ENCODE data around the gene UPF2.
"Not testable (repeated sequence)": the region's sequence is repeated elsewhere in the genome, so short reads cannot be mapped to it uniquely, and the experiment has no call there.

The UPF2 gene

DNA sequence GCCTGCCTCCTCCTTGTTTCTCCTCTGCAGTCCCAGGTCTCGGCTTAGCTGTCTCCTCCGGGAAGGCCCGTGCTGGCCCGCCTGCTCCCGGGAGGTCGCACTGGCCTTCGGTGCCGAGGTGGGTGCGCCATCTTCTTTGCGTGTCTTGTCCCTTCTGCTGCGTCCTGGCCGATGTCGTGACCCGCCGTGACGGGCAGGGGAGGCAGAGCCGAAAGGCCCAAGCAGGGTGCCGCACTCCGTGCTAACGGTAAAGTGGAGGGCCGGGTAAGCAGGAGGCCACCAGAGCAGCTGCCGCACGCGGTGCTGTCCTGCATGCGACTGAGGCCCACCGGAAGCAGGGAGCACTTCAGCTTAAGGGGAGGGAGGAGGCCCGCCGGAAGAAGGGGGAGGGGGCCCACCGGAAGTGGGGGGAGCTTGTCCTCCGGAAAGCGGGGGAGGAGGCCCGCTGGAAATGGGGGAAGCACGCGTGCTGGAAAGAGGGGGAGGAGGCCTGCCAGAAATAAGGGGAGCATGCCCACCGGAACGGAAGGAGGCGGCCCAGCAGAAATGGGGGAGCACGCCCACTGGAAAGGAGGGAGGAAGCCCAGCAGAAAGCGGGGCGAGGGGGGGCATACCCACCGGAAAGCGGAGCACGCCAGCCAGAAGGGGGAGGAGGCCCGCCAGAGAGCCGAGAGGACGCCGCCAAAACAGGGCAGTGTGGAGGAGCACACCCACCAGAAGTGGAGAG is 148.1 kb downstream of the UPF2 start:
- DNase-seq (ENCODE audit: low read depth in 1 of 2, low spot score in 1 of 2), result no peak
- in situ Hi-C loops (cut with HindIII; ENCODE audit: low pct_unique_long_range_greater_than_20kb, low sequenced_read_pairs), result no loop called here
- TF ChIP-seq JUND (IDR thresholded peaks at IDR 0.05; ENCODE audit: low read depth), result no peak

DNA sequence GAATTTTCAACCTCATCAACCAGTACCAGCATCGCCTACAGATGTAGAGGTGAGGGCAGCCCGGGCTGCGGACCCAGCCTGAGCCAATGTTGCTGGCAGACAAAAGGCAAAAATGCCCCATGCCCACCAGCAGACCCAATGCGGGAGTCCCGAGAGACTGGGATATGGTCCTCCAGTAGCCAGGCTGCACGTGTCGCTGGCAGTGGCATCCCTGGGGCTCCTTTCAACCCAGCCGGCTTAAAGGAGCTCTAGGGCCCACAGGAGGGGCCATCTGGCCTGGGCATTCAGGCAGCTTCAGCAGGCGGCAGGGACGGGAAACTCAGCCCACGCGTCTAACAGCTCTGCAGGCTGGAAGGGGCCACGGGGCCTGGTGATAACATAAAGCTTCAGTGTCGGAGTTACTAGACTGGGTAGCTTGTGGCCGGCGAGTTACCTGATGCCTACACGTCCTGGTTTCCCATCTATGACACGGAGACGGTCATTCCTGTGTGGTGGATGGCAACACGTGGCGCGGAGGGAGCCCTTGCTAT is 148.8 kb downstream of the UPF2 start:
- no peak for TF ChIP-seq JUND (IDR thresholded peaks at IDR 0.05; ENCODE audit: low read depth)
- DNase-seq (ENCODE audit: low read depth in 1 of 2, low spot score in 1 of 2), result no peak
- in situ Hi-C loops (cut with HindIII; ENCODE audit: low pct_unique_long_range_greater_than_20kb, low sequenced_read_pairs), result no loop called here

- no peak for TF ChIP-seq JUND (IDR thresholded peaks at IDR 0.05; ENCODE audit: low read depth)
- no peak for DNase-seq (ENCODE audit: low read depth in 1 of 2, low spot score in 1 of 2)
- in situ Hi-C loops (cut with HindIII; ENCODE audit: low pct_unique_long_range_greater_than_20kb, low sequenced_read_pairs), result no loop called here
These were observed 150.7 kb downstream of the UPF2 start for GRCh38 chr10:11891776-11892486.

DNA sequence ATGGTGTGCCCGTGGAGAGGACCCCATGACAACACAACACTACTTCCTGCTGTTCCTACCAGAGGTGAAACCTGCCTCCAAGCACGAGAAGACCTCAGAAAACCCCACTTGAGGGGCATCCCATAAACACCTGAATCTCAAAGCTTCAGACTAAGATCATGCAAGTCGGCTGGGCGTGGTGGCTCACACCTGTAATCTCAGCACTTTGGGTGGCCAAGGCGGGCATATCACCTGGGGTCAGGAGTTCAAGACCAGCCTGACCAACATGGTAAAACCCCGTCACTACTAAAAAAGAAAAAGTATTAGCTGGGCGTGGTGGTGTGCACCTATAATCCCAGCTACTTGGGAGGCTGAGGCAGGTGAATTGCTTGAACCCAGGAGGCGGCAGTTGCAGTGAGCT is 153.3 kb downstream of the UPF2 start:
- in situ Hi-C loops (cut with HindIII; ENCODE audit: low pct_unique_long_range_greater_than_20kb, low sequenced_read_pairs); DNase-seq (ENCODE audit: low read depth in 1 of 2, low spot score in 1 of 2): not testable (repeated sequence)

GRCh38 chr10:11887381-11888227 is 155.0 kb downstream of the UPF2 start:
- in situ Hi-C loops (cut with HindIII; ENCODE audit: low pct_unique_long_range_greater_than_20kb, low sequenced_read_pairs), result no loop called here
- no peak for DNase-seq (ENCODE audit: low read depth in 1 of 2, low spot score in 1 of 2)
- TF ChIP-seq JUND (IDR thresholded peaks at IDR 0.05; ENCODE audit: low read depth), result no peak

DNA sequence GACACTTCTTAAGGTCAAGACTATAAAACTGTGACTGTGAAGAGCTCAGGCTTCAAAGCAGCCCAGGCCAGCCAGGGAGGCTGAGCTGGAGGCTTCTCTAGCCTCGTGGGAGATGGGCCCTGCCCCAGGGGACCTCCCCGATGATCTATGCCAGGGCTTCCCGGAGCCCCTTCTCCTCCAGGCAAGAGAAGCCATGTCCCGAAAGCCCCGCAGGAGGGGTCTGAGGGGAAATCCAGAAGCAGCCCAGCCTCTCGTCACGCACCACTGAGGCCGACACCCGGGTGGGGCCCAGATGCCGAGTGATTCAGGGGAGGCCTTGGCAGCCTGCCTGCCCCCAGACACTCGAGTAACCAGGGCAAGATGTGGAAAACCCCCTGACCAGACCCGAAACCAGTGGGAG is 155.8 kb downstream of the UPF2 start:
- DNase-seq (ENCODE audit: low read depth in 1 of 2, low spot score in 1 of 2), result no peak
- in situ Hi-C loops (cut with HindIII; ENCODE audit: low pct_unique_long_range_greater_than_20kb, low sequenced_read_pairs), result no loop called here
- no peak for TF ChIP-seq JUND (IDR thresholded peaks at IDR 0.05; ENCODE audit: low read depth)

DNA sequence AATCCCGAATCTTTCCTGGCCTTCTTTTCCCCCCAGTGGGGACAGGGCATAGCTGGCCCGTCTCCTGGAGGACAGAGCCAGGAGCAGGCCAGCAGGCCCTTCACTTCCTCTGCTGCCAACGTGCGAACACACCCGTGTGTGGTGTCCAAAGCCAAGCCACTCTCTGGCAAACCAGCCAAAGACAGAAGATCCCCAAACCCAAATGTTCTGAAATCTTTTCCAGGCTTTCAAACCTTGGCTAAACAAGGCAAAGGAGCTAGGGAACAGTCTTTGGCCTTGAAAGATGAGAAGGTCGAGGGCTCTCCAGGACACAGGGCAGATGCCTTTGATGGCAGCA is 156.5 kb downstream of the UPF2 start:
- DNase-seq (ENCODE audit: low read depth in 1 of 2, low spot score in 1 of 2), result no peak
- no peak for TF ChIP-seq JUND (IDR thresholded peaks at IDR 0.05; ENCODE audit: low read depth)
- in situ Hi-C loops (cut with HindIII; ENCODE audit: low pct_unique_long_range_greater_than_20kb, low sequenced_read_pairs), result no loop called here

DNA sequence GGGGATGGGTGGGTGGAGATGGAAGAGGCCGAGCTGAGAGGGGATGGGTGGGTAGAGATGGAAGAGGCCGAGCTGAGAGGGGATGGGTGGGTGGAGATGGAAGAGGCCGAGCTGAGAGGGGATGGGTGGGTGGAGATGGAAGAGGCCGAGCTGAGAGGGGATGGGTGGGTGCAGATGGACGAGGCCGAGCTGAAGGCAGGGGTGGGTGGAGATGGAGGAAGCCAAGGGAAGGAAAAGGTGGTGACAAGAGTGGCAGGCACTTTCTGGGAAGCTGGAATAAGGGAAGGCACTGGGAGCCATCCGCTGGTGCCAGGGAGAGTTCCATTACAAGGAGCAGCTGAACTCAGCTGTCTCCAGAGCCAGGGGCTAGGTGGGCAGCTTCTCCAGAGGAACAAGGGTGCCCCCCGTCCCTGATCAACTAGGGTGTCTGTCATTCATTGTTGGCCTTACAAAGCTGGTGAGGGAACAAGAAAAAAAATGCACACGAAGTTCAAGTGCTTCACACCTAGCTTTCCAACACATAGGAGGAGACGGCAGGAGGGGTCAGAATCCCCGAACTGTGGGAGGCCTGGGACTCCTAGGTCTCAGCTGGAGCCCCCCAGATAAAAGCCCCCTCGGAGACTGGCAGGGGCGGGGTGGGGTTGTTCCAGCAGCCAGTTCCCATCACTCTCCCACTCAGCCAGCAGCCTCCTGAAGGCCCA is 157.0 kb downstream of the UPF2 start:
- in situ Hi-C loops (cut with HindIII; ENCODE audit: low pct_unique_long_range_greater_than_20kb, low sequenced_read_pairs), result no loop called here
- DNase-seq (ENCODE audit: low read depth in 1 of 2, low spot score in 1 of 2), result no peak
- TF ChIP-seq JUND (IDR thresholded peaks at IDR 0.05; ENCODE audit: low read depth), result no peak

DNA sequence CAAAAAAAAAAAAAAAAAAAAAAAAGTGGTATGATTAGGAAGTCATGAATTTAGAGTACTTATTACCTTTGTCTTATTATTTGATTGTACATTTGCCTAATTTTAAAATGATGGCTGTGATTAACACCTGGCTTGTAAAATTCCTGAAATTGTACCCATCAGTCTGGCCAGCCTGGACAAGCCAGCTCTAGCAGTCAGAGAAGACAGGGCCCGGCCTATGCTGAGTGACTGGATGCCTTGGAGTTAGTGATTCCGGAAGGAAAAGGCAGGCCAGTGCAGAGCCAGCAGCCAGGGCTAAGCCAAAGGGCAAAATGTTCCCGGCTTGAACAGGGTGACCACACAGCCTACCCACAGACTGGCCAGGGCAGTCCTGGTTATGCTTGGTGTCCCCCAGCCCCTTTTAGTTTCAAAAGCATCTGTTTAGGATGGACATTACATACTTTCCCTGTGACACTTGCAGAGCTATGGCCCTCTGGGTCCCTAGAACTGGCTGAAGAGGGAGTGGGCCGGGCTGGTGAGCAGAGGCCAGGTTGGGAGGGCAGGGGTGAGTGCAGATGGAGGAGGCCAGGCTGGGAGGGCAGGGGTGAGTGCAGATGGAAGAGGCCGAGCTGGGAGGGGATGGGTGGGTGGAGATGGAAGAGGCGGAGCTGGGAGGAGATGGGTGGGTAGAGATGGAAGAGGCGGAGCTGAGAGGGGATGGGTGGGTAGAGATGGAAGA is 157.7 kb downstream of the UPF2 start:
- DNase-seq (ENCODE audit: low read depth in 1 of 2, low spot score in 1 of 2), result no peak
- TF ChIP-seq JUND (IDR thresholded peaks at IDR 0.05; ENCODE audit: low read depth), result no peak
- in situ Hi-C loops (cut with HindIII; ENCODE audit: low pct_unique_long_range_greater_than_20kb, low sequenced_read_pairs), result no loop called here

DNA sequence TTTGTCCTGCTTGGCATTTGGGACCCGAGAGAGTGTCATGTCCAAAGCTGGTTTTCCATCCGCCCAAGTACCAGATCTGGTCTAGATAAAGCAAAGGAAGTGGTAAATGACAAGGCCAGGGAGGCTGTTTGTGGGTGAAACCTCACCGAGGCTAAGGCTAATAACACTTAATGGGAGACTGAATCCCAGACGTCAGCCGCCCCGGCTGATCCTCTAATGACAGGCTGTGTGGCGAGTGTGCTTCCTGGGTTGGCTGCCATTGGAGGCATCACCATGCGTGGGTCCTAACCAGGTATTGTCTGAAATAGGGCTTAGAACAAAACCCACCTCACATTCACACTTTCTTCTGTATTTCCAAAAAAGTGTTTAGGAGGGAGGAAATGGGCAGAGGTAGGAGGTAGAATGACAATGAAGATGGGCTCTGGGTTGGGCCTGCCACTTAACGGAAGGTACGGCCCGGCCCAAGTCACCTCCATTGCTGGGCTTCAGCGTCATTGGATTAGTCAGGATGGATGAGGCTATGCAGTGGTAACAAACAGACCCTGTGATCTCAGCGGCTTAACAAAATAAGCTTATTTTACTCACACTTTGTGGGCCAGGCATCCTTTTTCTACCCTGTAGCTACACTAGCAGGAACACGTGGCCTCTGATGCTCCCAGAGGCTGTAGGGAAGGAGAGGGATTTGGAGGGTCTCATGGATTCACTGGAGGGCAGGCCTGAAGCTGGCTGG is 159.8 kb downstream of the UPF2 start:
- in situ Hi-C loops (cut with HindIII; ENCODE audit: low pct_unique_long_range_greater_than_20kb, low sequenced_read_pairs), result no loop called here
- TF ChIP-seq JUND (IDR thresholded peaks at IDR 0.05; ENCODE audit: low read depth), result no peak
- no peak for DNase-seq (ENCODE audit: low read depth in 1 of 2, low spot score in 1 of 2)

Data from T47D (cell line).